Central memory CD8-positive, alpha-beta T cell (primary cell): ENCODE measurements around the gene CHN2.

ENCODE experiments used
- ATAC-seq: fragments of 150-1000 bp; cut with Tn5 transposase; replicated peaks from 2 replicates; pipeline ENCODE4 v1.10.0; 2022; ENCODE audit warnings: mild to moderate bottlenecking, moderate FRiP score, moderate number of reproducible peaks; ENCODE audit not compliant: poor library complexity, severe bottlenecking; ENCODE audit errors: extremely low read depth
- DNase-seq, 2 donors: peaks; one replicate each; pipeline ENCODE4 v3.0.0; 2021; ENCODE audit warnings: low spot score in 2 of 2
- H3K27ac Mint-ChIP-seq: one replicate; pipeline ENCODE4 v1.8.0; 2022; ENCODE audit warnings: low read depth, mild to moderate bottlenecking, moderate library complexity, mixed read lengths
- H3K27me3 Mint-ChIP-seq: one replicate; pipeline ENCODE4 v1.8.0; 2022; ENCODE audit warnings: mixed read lengths
- H3K36me3 Mint-ChIP-seq: one replicate; pipeline ENCODE4 v1.8.0; 2022; ENCODE audit warnings: mild to moderate bottlenecking, moderate library complexity, mixed read lengths; ENCODE audit not compliant: insufficient read depth
- H3K4me1 Mint-ChIP-seq: one replicate; pipeline ENCODE4 v1.8.0; 2022; ENCODE audit warnings: mixed read lengths
- H3K4me3 Mint-ChIP-seq: one replicate; pipeline ENCODE4 v1.8.0; 2022; ENCODE audit warnings: mild to moderate bottlenecking, moderate library complexity, mixed read lengths
- H3K9me3 Mint-ChIP-seq: one replicate; pipeline ENCODE4 v1.8.0; 2022; ENCODE audit warnings: mixed read lengths

CHN2 gene

DNA sequence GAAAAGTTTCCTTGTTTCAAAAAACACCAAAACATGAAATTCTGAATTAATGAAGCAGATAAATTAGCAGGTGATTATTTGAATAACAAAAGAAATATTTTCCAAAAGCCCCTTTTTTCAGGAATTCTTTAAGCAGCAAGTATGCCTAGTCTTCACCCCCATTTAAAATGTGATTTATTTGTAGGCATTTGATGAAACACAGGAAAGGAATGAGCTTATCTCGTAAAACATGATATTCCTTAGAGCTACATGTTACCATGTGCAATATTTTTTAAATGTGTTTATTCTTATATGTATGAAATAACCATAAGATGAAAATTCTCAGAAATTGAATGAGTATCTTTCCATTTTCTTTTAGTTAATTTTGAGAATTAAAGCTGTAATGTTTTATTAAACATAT is 106.1 kb downstream of the CHN2 start:
- H3K27me3 Mint-ChIP-seq: no peaks in the 10 kb centered on the region
- H3K4me3 Mint-ChIP-seq: no peak overlapping the region
- H3K9me3 Mint-ChIP-seq: no peaks in the 10 kb centered on the region
- no peak for DNase-seq
- H3K4me1 Mint-ChIP-seq: peaks cover 17% of the 10 kb centered on the region
- no peak for ATAC-seq
- no peak overlapping the region for H3K27ac Mint-ChIP-seq
- no peaks in the 10 kb centered on the region for H3K36me3 Mint-ChIP-seq

DNA sequence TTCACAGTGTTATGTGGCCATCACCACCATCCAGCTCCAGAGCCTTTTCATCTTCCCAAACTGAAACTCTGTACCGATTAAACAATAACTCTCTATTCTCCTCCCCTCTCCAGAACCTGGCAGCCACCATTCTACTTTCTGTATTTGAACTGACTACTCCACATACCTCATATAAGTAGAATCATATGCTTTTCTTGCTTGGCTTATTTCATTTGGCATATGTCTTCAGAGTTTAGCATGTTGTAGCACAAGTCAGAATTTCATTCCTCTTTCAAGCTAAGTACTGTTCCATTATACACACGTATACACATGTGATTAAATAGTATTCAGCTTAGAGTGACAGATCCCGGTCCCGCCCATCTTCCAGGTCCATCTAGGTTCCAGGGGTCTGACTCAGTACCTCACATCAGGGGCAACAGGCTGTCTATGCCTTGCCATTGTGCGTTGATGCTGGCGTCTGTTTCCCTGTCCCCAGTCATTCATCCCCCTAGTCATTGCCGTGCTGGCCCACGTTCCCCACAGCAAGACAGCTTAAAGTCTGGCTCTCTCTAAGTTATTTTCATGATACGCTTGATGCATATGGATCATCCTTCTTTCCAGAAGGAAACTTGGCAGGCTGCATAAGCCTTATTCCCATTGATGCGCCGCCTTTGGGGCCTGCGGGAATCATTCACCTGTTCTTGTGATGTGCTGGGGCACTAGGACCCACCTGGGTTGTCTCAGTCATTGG is 108.3 kb downstream of the CHN2 start:
- no peak for ATAC-seq
- Mint-ChIP-seq H3K27ac (no peak overlapping the region), H3K36me3 (no peaks in the 10 kb centered on the region), H3K9me3 (no peaks in the 10 kb centered on the region), H3K4me1 (peaks cover 28% of the 10 kb centered on the region), H3K4me3 (no peak overlapping the region), H3K27me3 (no peaks in the 10 kb centered on the region)
- DNase-seq: no peak

DNA sequence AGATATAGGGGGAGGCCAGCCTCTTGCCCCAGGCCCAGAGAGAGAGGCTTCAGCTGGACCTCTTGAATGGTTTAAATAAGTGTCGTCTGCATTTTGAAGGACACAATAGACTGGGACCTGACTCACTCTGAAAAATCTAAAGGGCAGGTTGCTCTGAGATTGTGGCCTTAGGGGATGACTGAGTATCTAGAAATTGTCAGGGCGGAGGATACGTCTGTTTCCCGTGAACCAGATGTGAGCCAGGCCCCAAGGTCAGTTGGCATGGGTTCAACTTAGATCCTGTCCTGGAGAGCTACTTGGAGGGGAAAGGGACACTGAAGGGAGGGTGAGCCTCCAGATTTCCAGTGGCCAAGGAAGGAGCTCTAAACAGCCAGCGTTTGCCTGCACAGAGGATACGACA is 110.2 kb downstream of the CHN2 start:
- no peak overlapping the region for H3K4me3 Mint-ChIP-seq
- no peaks in the 10 kb centered on the region for H3K36me3 Mint-ChIP-seq
- H3K4me1 Mint-ChIP-seq: peaks cover 24% of the 10 kb centered on the region
- no peaks in the 10 kb centered on the region for H3K27me3 Mint-ChIP-seq
- no peak overlapping the region for H3K27ac Mint-ChIP-seq
- ATAC-seq (no peak), DNase-seq (no peak)
- no peaks in the 10 kb centered on the region for H3K9me3 Mint-ChIP-seq

DNA sequence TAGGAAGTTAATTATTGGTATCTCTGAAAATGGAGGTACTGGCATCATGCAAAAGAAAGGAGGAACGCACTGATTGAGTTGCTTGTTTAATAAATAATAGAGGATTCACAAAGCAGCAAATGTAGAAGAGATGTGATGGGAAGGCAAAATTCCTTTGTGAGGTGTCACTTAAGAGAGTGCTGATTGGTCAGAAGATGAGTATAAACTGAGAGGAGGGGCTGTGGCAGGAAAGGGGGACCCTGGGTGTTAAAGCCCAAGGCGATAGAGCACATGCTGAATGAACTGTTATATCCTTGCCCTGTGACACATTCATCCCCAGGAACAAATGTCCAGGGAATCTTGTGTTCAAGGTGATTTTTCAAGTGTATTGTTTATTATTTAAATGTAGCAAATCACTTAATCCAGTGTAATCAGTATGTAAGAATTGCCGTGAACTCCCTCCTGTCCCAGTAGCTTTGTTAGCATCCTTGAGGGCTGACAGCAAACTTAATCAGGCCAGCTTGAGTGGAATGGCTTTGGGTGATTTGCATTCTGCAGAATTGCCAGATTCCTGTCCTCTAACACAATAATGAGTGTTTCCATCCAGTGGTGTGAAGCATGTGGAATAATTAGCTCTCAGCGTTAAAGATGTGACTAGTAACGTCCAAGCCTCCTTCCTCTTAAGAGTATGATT is 111.9 kb downstream of the CHN2 start:
- H3K4me1 Mint-ChIP-seq: peaks cover 19% of the 10 kb centered on the region
- ATAC-seq (no peak), DNase-seq (no peak)
- peaks cover 3% of the 10 kb centered on the region for H3K36me3 Mint-ChIP-seq
- no peaks in the 10 kb centered on the region for H3K9me3 Mint-ChIP-seq
- H3K27me3 Mint-ChIP-seq: no peaks in the 10 kb centered on the region
- no peak overlapping the region for H3K27ac Mint-ChIP-seq
- H3K4me3 Mint-ChIP-seq: no peak overlapping the region

DNA sequence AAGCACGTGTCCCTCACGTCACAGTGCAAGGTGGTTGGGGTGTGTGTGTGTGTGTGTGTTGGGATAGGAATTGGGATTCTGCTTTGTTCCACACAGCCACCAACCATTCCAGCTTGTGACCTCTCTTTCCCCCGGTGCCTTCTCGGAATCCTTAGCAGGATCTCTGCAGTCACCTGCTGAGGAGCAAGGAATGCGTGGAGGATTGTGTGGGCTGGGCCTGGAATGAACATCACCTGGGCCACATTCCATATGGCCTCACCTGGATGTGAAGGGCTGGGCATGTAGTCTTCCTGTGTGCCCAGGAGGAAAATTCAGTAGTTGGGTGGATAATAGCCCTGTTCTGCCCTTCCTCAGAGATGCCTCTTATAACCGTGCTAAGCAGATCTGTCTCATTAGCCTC is 113.8 kb downstream of the CHN2 start:
- ATAC-seq: no peak
- H3K27ac Mint-ChIP-seq: no peak overlapping the region

DNA sequence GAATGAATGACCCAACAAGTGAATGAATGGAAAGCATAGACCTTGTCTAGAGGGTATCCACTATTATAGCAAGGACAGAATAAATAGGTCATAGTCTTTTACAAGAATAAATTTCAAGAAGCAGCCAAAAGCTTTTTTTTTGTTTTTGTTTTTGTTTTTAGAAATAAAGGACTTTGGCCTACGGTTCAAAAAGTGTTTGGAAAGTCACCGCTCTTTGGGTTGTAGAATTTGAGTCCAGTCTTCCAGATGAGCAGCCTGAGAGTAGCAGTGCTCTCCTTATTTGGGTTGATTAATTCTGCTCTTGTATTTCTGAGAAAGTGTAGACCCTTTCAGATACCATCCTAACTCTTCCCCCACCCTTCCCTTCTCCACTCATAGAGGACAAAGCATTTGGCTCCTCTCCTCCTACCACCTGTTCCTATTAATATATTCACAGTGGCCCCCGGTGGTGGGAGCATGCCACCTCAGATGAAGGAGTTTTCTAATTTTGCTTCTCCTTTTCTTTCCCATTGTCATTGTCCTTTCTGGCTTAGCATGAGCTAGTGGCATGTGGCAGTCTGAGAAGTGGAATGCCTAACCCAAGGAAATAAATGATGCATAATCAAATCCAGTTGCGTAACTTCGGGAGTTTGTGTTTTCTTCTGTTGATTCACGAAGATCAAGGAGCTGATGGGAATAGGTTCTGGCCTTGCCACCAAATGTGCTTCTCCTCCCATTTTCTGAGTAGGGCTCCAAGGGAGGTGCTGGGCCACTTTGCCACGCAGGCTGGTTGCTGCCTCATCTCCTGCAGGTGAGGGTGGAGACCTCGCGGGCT is 114.7 kb downstream of the CHN2 start:
- no peak for ATAC-seq
- no peak for DNase-seq
- peaks cover 20% of the 10 kb centered on the region for H3K4me1 Mint-ChIP-seq
- H3K36me3 Mint-ChIP-seq: peaks cover 5% of the 10 kb centered on the region
- H3K27me3 Mint-ChIP-seq: no peaks in the 10 kb centered on the region
- H3K4me3 Mint-ChIP-seq: no peak overlapping the region
- H3K27ac Mint-ChIP-seq: no peak overlapping the region
- no peaks in the 10 kb centered on the region for H3K9me3 Mint-ChIP-seq

More for the DNA sequence above, 113.8 kb downstream of the CHN2 start:
- Mint-ChIP-seq H3K4me1 (peaks cover 19% of the 10 kb centered on the region), H3K27me3 (no peaks in the 10 kb centered on the region), H3K36me3 (peaks cover 5% of the 10 kb centered on the region), H3K4me3 (no peak overlapping the region), H3K9me3 (no peaks in the 10 kb centered on the region)
- no peak for DNase-seq

DNA sequence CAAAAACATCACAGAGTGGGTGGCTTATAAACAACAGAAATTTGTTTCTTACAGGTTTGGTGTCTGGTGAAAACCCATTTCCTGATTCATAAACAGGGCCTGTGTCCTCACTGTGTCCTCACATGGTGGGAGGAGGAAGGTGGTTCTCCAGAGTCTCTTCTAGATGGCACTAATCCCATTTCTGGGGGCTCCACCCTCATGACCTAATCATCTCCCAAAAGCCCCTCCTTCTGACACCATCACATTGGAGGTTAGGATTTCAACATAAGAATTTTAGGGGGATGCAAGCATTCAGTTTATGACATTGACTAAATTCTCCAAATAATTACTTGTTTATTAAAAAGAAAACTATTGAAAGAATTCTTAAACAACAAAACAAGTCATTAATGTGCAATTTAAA is 116.0 kb downstream of the CHN2 start:
- no peak for DNase-seq
- no peak overlapping the region for H3K4me3 Mint-ChIP-seq
- no peak for ATAC-seq
- H3K27ac Mint-ChIP-seq: no peak overlapping the region
- peaks cover 22% of the 10 kb centered on the region for H3K4me1 Mint-ChIP-seq
- no peaks in the 10 kb centered on the region for H3K9me3 Mint-ChIP-seq
- no peaks in the 10 kb centered on the region for H3K27me3 Mint-ChIP-seq
- peaks cover 5% of the 10 kb centered on the region for H3K36me3 Mint-ChIP-seq

DNA sequence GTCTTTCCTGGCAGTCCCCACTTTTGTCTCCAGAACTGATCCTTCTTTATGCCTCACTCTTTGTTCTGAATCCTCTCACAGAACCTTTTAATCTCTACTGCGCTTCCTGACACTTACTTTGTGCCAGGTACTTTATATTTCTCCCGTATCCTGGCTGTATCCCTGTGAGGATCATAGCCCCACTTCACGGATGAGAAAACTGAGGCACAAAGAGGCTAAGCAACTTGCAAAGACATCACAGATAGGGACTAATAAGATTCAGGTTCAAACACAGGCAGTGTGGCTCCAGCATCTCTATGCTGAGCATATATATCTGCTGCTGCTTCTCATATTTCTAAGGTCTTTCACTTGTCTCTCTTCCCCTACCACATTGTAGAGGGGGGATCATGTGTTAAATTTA is 116.7 kb downstream of the CHN2 start:
- Mint-ChIP-seq H3K36me3 (peaks cover 5% of the 10 kb centered on the region), H3K27me3 (no peaks in the 10 kb centered on the region), H3K4me1 (peaks cover 18% of the 10 kb centered on the region), H3K9me3 (no peaks in the 10 kb centered on the region), H3K4me3 (no peak overlapping the region), H3K27ac (no peak overlapping the region)
- DNase-seq (no peak), ATAC-seq (no peak)

DNA sequence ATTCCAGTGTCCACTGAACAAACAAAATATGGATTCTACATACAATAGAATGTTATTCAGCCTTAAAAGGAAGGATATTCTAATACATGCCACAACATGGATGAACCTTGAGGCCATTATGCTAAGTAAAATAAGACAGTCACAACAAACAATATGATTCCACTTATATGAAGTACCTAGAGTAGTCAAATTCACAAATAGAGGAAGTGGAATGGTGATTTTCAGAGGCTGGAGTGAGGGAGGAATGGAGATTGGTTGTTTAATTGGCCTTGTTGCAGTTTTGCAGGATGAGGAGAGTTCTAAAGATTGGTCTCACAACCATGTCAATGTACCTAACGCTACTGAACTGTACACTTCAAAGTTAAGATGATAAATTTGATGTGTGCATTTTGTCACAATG is 119.6 kb downstream of the CHN2 start:
- H3K36me3 Mint-ChIP-seq: peaks cover 6% of the 10 kb centered on the region
- H3K4me1 Mint-ChIP-seq: peaks cover 31% of the 10 kb centered on the region
- H3K9me3 Mint-ChIP-seq: no peaks in the 10 kb centered on the region
- H3K27me3 Mint-ChIP-seq: no peaks in the 10 kb centered on the region
- DNase-seq: no peak
- H3K4me3 Mint-ChIP-seq: no peak overlapping the region
- H3K27ac Mint-ChIP-seq: no peak overlapping the region
- no peak for ATAC-seq

DNA sequence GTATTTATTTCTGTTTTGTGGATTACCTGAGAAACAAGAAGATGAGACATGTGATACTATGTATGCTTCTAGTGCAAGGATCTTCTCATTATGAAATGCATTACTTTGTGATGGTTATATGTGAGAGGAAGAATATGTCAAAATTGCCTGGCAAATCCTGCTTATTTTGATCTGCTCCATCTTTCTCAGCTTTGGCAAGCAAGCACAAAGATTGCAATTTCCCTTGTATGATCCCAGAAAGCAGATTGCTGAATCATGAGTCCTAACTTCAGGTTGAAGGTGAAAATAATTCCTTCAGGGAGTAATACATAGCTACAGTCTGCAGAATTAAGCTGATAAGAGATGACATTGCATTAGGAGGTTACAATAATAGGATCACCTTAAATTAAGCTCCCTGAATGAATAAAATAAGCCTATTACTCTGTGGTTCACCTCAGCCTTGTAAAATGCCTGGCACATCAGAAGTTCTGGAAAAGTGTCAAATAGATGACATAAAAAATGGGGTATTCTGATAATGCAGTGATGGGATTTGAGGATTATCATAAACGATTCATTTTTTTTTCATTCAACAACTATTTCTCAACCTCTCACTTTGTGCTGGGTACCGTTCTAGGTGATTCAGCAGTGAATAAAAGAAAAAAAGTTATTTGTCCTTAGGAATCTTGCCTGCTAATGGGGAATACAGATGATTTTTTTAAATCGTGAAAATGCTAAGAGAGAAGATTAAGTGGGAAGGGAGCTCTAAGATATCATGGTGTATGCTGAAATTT is 120.7 kb downstream of the CHN2 start:
- DNase-seq: no peak
- Mint-ChIP-seq H3K4me3 (no peak overlapping the region), H3K4me1 (peaks cover 37% of the 10 kb centered on the region), H3K36me3 (peaks cover 6% of the 10 kb centered on the region), H3K9me3 (no peaks in the 10 kb centered on the region), H3K27ac (no peak overlapping the region), H3K27me3 (no peaks in the 10 kb centered on the region)
- no peak for ATAC-seq

DNA sequence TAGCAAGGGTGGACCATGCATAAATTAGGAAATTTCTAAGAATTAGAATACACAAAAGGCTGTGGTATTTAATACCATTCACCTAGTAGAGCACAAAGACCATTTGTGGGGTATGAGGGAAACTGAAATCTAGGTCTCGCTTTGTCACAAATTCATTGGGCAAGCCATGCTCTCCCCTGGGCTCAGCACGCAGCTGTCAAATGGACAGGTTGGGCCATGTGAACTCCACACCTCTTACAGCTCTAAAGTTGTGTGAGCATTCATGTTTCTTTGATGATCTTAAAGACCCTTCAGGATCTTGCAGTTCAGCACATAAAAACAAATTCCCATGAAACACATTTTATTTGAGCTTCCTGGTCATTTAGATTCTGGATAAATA is 121.3 kb downstream of the CHN2 start:
- Mint-ChIP-seq H3K4me1 (peaks cover 42% of the 10 kb centered on the region), H3K27ac (no peak overlapping the region), H3K27me3 (no peaks in the 10 kb centered on the region), H3K4me3 (no peak overlapping the region), H3K9me3 (no peaks in the 10 kb centered on the region), H3K36me3 (peaks cover 5% of the 10 kb centered on the region)
- no peak for DNase-seq
- ATAC-seq: no peak

DNA sequence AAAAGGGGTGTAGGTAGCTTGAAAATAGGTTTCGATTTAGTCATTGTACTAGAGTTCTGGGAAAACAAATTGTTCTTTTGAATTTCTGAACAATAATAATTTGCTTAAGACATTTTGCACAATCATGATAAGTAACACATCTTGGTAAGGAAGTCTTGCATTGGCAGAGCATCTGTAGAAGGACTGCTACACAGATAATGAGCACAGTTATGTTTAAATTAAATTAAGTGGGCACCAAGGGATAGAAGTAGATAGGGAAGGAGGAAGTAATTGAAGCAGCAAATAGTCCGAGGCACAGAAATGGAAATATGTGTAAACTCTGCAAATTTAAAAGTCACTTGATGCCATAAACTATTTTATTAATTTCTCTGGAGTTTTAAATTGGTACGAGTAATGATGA is 122.4 kb downstream of the CHN2 start:
- peaks cover 3% of the 10 kb centered on the region for H3K36me3 Mint-ChIP-seq
- no peak for DNase-seq
- no peak for ATAC-seq
- no peaks in the 10 kb centered on the region for H3K27me3 Mint-ChIP-seq
- H3K9me3 Mint-ChIP-seq: no peaks in the 10 kb centered on the region
- H3K4me1 Mint-ChIP-seq: peaks cover 42% of the 10 kb centered on the region
- H3K27ac Mint-ChIP-seq: no peak overlapping the region
- H3K4me3 Mint-ChIP-seq: no peak overlapping the region
